Medulla oblongata (tissue), 1 donor: ENCODE results near the gene BARHL2.

Experiments
- DNase-seq: peaks from one replicate; pipeline ENCODE4 v3.0.0-alpha.2; 2015; ENCODE audit errors: extremely low spot score

Gene BARHL2

GRCh38 chr1:90716552-90717355 is at the start of gene BARHL2:
BARHL2 (minus strand) TSS chr1:90717302; CDS start chr1:90717195, 107 bp downstream.
- DNase-seq = no peak

- no peak for DNase-seq
Measured at GRCh38 chr1:90763930-90764329, 46.8 kb upstream of the BARHL2 start.

GRCh38 chr1:90763506-90763905 is 46.4 kb upstream of the BARHL2 start:
- DNase-seq = no peak

GRCh38 chr1:90761781-90762589 is 44.9 kb upstream of the BARHL2 start:
- no peak for DNase-seq

- no peak for DNase-seq
Measured at GRCh38 chr1:90761156-90761555, 44.1 kb upstream of the BARHL2 start.

- DNase-seq = no peak
Measured at GRCh38 chr1:90753556-90753955, 36.5 kb upstream of the BARHL2 start.

DNA sequence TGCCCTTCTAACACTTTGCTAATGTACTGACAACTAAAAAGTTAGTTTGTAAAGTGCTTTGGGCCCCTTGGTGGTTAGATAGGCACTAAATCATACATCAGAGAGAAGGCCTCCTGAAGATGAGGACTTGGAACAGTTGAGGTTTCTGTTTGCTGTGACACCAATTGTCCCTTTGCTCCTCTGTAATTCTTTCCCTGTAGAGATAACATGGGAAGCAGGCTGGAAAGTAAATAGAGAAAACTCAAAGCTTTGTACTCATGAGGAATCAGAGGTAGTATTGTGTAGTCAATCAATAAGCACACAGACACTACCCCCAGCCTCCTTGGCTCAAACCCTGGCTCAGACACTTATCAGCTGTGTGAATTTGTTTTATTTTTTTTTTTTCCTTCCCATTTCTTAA is 31.6 kb upstream of the BARHL2 start:
- no peak for DNase-seq

GRCh38 chr1:90746857-90747256 is 29.8 kb upstream of the BARHL2 start:
- no peak for DNase-seq

DNA sequence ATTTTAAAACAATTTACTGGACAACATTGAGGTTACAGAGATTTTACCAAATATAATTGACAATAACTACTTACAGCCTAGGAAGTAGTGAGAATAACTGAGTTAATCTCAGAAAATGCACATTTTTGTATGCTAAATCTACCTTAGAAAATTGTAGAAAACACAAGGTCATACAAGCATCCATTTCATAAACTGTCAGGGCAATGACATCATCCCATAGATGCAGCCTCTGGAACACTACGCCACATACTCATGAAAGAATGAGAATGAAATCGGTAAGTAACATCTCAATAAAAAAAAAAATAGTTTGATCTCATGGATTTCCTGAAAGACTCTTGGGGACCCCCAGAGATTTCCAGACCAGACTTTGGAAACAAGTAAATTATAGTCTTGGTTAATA is 28.9 kb upstream of the BARHL2 start:
- DNase-seq = no peak

DNA sequence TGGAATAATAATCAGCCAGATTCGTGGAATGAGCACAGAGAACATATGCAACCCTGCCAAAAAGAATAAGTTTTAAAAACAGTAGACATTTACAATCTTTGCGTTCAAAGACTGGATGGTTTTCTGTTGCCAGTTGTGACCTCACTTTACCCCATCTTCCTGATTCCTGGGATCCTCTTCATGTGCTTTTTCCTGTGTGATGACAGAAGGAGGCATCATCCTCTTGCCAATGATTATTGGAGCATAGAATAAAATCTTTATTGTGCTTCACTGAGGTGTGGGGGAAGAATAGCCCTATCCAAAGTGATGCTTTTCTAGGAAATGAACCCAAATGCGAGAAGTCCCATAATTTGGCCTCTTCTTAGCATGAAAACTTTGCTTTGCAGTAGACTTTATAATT is 15.0 kb upstream of the BARHL2 start:
- no peak for DNase-seq

DNA sequence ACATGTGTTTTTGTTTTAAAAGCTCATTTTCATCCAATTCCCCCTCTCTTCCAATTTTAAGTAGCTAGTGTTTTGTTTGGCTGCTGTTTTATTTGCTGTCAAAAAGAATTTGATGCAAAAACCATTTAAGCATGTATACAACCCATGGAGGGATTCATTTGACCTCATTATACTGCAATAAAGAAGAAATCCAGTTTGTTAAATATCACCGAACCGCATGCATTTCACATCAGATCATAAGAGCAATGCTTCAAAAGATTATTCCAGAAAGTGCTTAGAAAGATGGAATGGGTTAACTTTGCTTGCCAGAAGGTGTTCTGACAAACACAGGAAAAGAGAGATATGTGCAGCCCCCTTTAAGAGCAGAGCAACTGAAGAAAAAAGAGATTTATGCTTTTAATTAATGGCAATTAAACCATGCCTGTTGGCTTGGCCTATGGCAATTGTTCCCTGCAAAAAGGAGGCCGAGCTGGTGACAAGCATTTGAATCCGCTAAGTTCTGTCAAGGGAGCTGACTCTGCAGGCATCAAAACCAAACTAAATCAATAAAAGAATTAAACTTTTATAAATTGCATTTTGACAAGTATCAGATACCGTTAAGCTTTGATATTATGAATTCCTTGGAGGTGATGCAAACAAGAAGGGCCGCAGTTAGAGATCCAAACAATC is 14.4 kb upstream of the BARHL2 start:
- DNase-seq = no peak

DNA sequence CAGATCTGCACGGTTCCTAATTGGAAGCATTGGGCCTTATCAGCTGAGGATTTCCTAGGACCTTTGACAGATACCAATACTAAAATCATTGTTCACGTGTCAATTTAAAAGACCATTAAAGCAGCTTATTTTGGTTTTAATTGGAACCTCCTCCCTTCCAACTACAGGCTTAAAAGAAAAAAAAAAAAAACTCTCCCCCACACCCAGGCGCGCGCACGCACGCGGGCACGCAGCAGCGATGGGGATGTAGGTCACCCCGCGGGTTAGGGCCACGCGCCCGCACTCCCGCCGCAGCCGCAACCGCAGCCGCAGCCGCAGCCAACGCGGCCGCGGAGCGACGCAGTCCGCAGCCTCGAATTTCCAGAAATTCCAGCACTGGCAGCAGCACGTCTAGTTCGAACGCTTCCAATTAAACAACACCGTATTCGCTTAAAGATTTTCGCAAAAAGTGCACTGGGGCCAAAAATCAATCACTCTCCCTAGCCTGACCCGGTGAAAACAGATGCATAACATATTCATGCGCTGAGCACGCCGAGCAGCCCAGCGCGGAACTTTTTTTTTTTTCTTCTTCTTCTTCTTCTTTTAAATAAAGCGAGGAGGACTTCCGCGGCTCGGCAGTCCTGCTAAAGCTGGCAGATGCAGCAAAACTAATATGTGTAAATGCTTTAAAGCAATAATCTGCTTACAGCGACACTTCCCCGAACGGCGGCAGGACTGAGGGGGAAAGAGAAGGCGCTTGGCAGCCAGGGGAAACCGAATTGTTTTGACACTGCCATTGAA is 13.3 kb upstream of the BARHL2 start:
- no peak for DNase-seq

DNA sequence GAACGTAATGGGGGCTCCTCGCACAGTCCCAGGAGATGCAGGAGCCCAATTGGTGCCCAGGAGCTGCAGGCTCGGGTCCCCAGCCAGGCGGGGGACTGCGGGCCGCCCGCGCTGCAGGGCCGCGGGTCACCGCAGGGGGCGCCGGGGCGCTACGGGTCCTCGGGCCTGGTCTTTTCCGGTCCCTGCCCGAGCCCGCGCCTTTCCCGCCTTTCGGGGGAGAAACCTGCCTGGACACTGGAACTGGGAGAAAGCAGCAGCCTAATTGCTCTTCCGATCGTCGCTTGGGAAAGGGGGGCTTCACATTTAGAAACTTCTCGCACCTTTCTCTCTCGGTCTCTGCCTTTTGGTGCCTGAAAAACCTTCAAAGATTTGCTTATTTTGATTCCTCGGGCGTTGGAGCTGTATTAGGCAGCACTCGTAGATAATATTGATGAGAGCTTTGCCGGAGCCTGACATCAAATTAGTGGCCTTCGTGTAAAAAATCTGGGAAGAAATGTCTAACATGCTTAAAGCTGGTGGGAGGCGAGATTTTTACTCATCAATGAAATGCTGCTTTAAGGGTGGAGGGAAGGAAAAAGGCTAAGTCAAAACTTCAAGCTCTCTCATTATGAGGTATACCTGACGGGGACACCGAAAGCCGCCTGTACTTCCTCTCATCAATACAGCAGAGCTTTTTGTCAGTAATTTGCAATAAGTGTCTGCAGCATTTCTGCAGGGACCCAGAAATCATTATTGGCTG is 12.6 kb upstream of the BARHL2 start:
- DNase-seq = no peak

DNA sequence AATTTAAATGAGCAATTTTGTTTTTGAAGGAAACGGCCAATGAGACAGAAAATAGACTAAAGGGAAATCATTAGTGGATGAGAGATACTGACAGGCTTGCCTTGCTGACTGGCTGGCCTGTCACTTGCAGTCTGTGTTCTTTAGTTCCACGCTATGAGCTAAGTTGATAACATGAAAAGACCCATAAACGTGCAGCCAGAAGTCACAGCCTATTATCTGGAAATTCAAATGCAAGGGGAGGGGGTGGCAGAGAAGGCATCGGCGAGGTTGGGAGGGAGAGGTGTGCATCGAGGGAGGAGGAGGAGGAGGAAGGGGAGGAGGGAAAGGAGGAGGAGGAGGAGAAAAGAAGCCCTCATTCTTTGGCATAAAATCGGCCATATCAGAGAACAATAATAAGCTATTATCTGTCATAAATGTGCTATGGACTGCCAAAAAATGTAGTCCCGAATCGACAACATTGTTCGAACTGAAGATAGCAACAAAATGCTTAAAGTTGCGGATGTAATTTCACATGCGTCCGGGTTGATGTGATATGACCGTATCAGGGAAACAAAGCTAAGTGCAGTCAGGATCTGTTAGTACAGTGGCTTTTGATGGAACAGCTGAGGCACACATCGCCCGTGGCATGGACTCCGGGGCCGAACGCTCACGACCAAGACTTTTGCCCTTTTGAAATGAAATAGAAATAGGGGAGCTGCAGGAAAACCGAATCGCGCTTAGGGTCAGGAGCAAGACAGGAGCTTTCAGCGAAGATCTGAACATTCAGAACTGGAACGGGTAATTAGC is 11.6 kb upstream of the BARHL2 start:
- no peak for DNase-seq

- DNase-seq = no peak
Measured at GRCh38 chr1:90727917-90728501, 10.9 kb upstream of the BARHL2 start.

- DNase-seq = no peak
Measured at GRCh38 chr1:90726986-90727480, 9.9 kb upstream of the BARHL2 start.

GRCh38 chr1:90726425-90726985 is 9.4 kb upstream of the BARHL2 start:
- DNase-seq = no peak

DNA sequence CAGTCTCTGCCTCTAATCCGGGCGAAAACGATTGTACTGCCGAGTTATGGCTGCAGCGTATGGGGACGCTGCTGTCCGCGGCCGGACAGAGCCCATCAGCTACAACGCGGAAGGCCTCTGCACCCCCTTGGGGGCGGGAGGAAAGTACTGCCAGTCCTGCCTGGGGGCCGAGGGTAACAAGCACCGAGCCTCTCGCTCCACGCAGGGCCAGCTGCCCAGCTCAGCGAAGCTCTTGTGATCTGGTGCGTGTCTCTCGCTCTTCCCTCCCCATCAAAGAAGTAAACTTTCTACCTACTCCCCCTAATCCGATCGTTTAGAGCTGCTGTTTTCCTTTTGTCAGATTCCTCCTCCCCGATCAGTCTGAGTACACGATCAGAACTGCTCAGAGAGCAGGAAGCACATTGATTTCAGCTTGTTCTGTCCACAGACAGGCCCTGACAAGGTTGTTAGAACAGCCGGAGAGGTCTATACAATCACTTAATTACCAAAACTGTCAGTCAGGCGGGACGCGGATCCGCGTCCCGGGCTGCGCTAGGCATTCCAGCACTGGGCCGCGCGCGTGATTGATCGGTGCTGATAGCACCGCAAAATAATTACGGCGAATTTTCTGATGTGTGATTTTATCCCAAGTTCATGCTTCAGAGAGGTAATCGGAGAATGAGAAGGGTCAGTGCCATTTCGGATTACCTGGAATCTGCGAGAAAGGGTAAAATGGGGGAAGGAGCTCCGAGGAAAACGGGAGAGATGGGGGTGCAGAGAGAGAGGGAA is 8.7 kb upstream of the BARHL2 start:
- DNase-seq = peak; percentile 34
